Astrocyte (in vitro differentiated cells and primary cell): ENCODE data around the gene IL16. TPM values are rescaled to one million over a fixed set of nuclear protein-coding genes. Genes with fewer than 3 reads are reported as not detected.

Experiments used
- DNase-seq: peaks from one replicate; pipeline ENCODE4 v3.0.0-alpha.2; 2010; ENCODE audit warnings: low read depth
- FAIRE-seq: peaks from 2 replicates; lab custom pipeline; 2011; peaks lifted over from hg19 to GRCh38; lab: Jason Lieb, UNC
- H2AFZ ChIP-seq: 2 replicates; pipeline ENCODE4 v1.6.0; 2012; ENCODE audit warnings: low read depth, low read length, inconsistent platforms
- H3K27ac ChIP-seq: 2 replicates; pipeline ENCODE4 v1.5.1; 2011; ENCODE audit warnings: low read depth, low read length, inconsistent platforms
- H3K27me3 ChIP-seq: 2 replicates; pipeline ENCODE4 v1.6.0; 2011; ENCODE audit warnings: low read length, inconsistent platforms; ENCODE audit not compliant: insufficient read depth
- H3K36me3 ChIP-seq: 2 replicates; pipeline ENCODE4 v1.5.1; 2011; ENCODE audit warnings: low read length, inconsistent platforms; ENCODE audit not compliant: insufficient read depth
- H3K4me1 ChIP-seq: 2 replicates; pipeline ENCODE4 v1.5.1; 2011; ENCODE audit warnings: low read length, inconsistent platforms; ENCODE audit not compliant: insufficient read depth
- H3K4me2 ChIP-seq: 2 replicates; pipeline ENCODE4 v1.6.0; 2012; ENCODE audit warnings: low read length, inconsistent platforms
- H3K4me3 ChIP-seq: 2 replicates; pipeline ENCODE4 v1.5.1; 2011; ENCODE audit warnings: low read depth, mild to moderate bottlenecking, low read length, inconsistent platforms; ENCODE audit not compliant: insufficient read depth
- H3K79me2 ChIP-seq: 2 replicates; pipeline ENCODE4 v1.6.0; 2012; ENCODE audit warnings: mild to moderate bottlenecking, low read length, inconsistent platforms; ENCODE audit not compliant: insufficient read depth
- H3K9ac ChIP-seq: 2 replicates; pipeline ENCODE4 v1.6.0; 2012; ENCODE audit warnings: mild to moderate bottlenecking, low read length, inconsistent platforms
- H3K9me3 ChIP-seq: 2 replicates; pipeline ENCODE4 v1.5.1; 2012; ENCODE audit warnings: low read depth, mild to moderate bottlenecking, low read length, inconsistent platforms; ENCODE audit not compliant: insufficient read depth
- H4K20me1 ChIP-seq: 2 replicates; pipeline ENCODE4 v1.6.0; 2012; ENCODE audit warnings: low read length, inconsistent platforms; ENCODE audit not compliant: insufficient read depth
- H3K27ac Mint-ChIP-seq: one replicate; pipeline ENCODE4 v1.8.0; 2021; ENCODE audit warnings: mild to moderate bottlenecking, mixed read lengths; ENCODE audit not compliant: unreplicated experiment
- H3K27me3 Mint-ChIP-seq: one replicate; pipeline ENCODE4 v1.8.0; 2021; ENCODE audit warnings: low read depth, mixed read lengths; ENCODE audit not compliant: unreplicated experiment
- H3K36me3 Mint-ChIP-seq: one replicate; pipeline ENCODE4 v1.8.0; 2021; ENCODE audit warnings: low read depth, mixed read lengths; ENCODE audit not compliant: unreplicated experiment
- H3K4me1 Mint-ChIP-seq: one replicate; pipeline ENCODE4 v1.8.0; 2021; ENCODE audit warnings: low read depth, mixed read lengths; ENCODE audit not compliant: unreplicated experiment
- H3K4me3 Mint-ChIP-seq: one replicate; pipeline ENCODE4 v1.8.0; 2021; ENCODE audit warnings: mild to moderate bottlenecking, moderate library complexity, mixed read lengths; ENCODE audit not compliant: unreplicated experiment
- H3K9me3 Mint-ChIP-seq: one replicate; pipeline ENCODE4 v1.8.0; 2021; ENCODE audit warnings: mild to moderate bottlenecking, mixed read lengths; ENCODE audit not compliant: unreplicated experiment
- EZH2 ChIP-seq: IDR thresholded peaks from 2 replicates; pipeline ENCODE4 v1.6.1; 2012; ENCODE audit warnings: mild to moderate bottlenecking, low read length, inconsistent platforms; ENCODE audit not compliant: insufficient read depth
- total RNA-seq: library from RNA; stranded (reverse); gene quantifications from 2 replicates; pipeline ENCODE4 v1.2.1, GENCODE V29; 2021
- TF ChIP-seq, protein P1 (sequence below): IDR thresholded peaks from 2 replicates; pipeline ENCODE4 v1.5.1; 2011; ENCODE audit warnings: low read depth, mild to moderate bottlenecking, inconsistent platforms, low read length, moderate library complexity; ENCODE audit not compliant: insufficient read depth

IL16 gene
- total RNA-seq, 1 donor from 2014 or later, result 0.36 TPM

- Mint-ChIP-seq H3K4me3 (no peak overlapping the region), H3K4me1 (peaks cover 9% of the 10 kb centered on the region), H3K36me3 (peaks cover 2% of the 10 kb centered on the region), H3K27me3 (peaks cover 4% of the 10 kb centered on the region), H3K9me3 (peaks cover 2% of the 10 kb centered on the region), H3K27ac (no peak overlapping the region)
- H3K27ac ChIP-seq, result no peak overlapping the region
- no peak for TF ChIP-seq EZH2
- TF ChIP-seq, protein P1, sequence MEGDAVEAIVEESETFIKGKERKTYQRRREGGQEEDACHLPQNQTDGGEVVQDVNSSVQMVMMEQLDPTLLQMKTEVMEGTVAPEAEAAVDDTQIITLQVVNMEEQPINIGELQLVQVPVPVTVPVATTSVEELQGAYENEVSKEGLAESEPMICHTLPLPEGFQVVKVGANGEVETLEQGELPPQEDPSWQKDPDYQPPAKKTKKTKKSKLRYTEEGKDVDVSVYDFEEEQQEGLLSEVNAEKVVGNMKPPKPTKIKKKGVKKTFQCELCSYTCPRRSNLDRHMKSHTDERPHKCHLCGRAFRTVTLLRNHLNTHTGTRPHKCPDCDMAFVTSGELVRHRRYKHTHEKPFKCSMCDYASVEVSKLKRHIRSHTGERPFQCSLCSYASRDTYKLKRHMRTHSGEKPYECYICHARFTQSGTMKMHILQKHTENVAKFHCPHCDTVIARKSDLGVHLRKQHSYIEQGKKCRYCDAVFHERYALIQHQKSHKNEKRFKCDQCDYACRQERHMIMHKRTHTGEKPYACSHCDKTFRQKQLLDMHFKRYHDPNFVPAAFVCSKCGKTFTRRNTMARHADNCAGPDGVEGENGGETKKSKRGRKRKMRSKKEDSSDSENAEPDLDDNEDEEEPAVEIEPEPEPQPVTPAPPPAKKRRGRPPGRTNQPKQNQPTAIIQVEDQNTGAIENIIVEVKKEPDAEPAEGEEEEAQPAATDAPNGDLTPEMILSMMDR, result no peak
- H3K4me2 ChIP-seq, result no peak overlapping the region
- no peaks in the 10 kb centered on the region for H3K9me3 ChIP-seq
- no peaks in the 10 kb centered on the region for H3K27me3 ChIP-seq
- no peaks in the 10 kb centered on the region for H3K79me2 ChIP-seq
- no peaks in the 10 kb centered on the region for H4K20me1 ChIP-seq
- H3K4me1 ChIP-seq, result peaks cover 18% of the 10 kb centered on the region
- H3K36me3 ChIP-seq, result no peaks in the 10 kb centered on the region
- H3K9ac ChIP-seq, result no peak overlapping the region
- FAIRE-seq (no peak), DNase-seq (no peak)
- H2AFZ ChIP-seq, result no peak overlapping the region
- no peak overlapping the region for H3K4me3 ChIP-seq
Measured at GRCh38 chr15:81301815-81302399, 105.2 kb downstream of the IL16 start.

GRCh38 chr15:81302701-81303109, 106.0 kb downstream of the IL16 start:
- no peak for FAIRE-seq

More at GRCh38 chr15:81302701-81303109, 106.0 kb downstream of the IL16 start:
- TF ChIP-seq, protein P1, result no peak
- no peak for TF ChIP-seq EZH2
- no peaks in the 10 kb centered on the region for H3K36me3 ChIP-seq
- Mint-ChIP-seq H3K36me3 (peaks cover 2% of the 10 kb centered on the region), H3K27me3 (peaks cover 4% of the 10 kb centered on the region), H3K27ac (no peak overlapping the region), H3K4me3 (no peak overlapping the region), H3K4me1 (peaks cover 8% of the 10 kb centered on the region), H3K9me3 (peaks cover 2% of the 10 kb centered on the region)
- H3K9ac ChIP-seq, result no peak overlapping the region
- no peaks in the 10 kb centered on the region for H3K27me3 ChIP-seq
- no peak for DNase-seq
- H3K9me3 ChIP-seq, result no peaks in the 10 kb centered on the region
- H3K4me2 ChIP-seq, result no peak overlapping the region
- H3K27ac ChIP-seq, result no peak overlapping the region
- no peaks in the 10 kb centered on the region for H4K20me1 ChIP-seq
- H2AFZ ChIP-seq, result no peak overlapping the region
- H3K4me3 ChIP-seq, result no peak overlapping the region
- no peaks in the 10 kb centered on the region for H3K79me2 ChIP-seq
- peaks cover 15% of the 10 kb centered on the region for H3K4me1 ChIP-seq
